Inflammatory macrophage (primary cell): Measurements from ENCODE around the gene EIF5.
A peak's percentile ranks its signal among the peaks of the same experiment; 100 is the strongest.
"Not testable (repeated sequence)": the region's sequence is repeated elsewhere in the genome, so short reads cannot be mapped to it uniquely, and the experiment has no call there.

Source experiments
- DNase-seq, 2 donors: peaks; one replicate each; pipeline ENCODE4 v3.0.0-alpha.2; 2020 to 2022

Gene EIF5

GRCh38 chr14:103337794-103338193 is 3.8 kb downstream of the EIF5 start:
- no peak for DNase-seq

- no peak for DNase-seq
Measured at GRCh38 chr14:103339561-103339960, 5.5 kb downstream of the EIF5 start.

DNA sequence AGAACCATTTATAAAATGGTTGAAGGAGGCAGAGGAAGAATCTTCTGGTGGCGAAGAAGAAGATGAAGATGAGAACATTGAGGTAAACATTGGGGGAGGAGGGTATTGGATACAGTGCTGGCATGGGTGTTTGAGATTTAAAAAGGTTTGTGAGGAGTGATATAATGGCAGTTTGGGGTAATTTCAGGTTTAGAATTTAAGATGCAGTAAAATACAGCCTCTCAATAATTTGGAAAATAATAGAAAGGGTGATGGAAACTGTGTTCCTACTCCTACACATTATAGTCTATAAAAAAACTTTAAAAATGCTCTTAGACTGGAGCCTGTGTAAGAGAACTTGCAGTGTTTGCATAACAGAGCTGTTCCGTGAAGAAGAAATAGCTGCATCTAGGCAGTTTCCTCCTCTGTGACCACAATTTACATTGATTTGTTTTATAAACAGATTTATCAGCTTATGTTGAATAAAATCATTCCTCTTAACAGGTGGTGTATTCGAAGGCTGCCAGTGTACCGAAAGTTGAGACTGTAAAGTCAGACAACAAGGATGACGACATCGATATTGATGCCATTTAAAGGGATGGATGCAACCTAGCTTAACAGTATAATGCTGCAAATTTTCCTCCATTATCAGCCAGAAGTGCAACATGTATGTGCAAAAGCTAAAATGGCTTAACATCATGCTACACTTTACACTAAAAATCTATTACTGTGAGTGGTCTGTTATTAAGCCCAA is 6.6 kb downstream of the EIF5 start:
- DNase-seq = no peak

DNA sequence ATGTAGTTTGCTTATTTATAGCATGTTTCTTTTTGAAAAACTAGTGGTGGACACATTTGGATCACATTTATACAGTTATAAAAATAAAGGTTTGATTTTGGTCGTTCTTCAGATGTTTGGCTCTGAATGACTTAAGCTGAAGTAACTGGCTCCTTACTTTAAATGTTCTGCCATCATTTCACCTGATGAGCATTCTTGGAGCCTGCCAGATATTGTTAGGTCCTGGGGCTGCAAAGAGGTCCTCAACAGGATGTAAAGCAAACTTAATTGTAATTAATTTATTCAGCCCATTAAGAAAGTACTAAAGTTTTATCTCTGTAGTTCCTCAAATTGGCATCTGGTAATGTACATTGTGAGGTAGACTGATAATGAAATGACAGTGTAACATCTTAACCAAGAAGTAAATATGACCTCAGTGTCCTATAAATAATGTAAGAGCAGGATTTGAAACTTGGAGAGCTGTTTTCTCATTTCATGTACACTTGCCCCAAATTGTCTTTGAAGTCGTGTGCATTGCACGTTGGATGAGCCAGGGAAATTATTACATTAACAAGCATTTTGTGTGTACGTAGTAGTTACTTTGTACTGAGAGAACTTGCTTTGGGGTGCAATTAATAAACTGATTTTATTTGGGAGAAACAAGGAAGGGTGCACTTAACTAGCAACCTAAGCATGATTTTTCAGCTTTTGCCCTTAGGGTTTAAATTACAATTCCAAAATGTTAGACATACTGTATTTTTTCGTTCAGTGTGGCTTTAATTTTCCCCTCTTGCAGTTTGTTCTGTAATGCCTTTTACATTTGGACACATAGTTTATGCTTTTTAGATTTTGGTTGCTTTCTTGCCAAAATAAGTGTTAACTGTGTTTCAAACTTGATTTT is 7.5 kb downstream of the EIF5 start:
- no peak for DNase-seq

DNA sequence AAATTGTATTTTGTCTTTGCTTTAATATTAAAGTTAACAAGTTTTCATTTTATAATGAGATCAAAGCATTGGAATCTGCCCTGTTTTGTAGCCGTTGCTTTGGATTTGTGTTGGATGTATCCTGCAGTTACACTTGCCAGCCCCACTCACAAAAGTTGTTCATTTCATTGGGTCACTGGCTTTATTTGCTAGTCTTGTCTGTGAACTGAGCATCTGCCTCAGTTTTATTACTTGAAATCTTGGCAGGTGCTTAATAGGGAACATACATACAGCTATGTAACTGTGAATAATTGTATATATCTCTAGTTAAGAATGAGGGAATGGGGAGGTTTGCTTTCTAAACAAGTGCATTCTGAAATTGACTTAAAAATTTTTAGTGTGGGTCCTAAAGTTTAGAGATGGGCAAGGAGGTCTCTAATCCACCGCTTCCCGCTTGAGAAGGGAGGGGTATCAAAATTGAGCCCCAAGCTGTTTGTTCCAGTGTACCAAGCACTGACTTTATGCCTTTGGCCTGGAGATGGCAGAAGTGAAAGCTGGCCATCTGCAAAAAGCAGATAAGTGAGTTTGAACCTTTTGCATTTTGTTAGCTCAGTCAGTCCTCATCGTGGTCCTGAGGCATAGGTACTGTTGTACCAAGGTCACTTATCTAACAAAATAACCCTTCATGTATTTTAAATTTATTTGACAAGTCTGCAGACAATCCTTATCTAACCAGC is 9.3 kb downstream of the EIF5 start:
- DNase-seq = no peak

GRCh38 chr14:103343905-103344797 is 10.1 kb downstream of the EIF5 start:
- DNase-seq = no peak

DNA sequence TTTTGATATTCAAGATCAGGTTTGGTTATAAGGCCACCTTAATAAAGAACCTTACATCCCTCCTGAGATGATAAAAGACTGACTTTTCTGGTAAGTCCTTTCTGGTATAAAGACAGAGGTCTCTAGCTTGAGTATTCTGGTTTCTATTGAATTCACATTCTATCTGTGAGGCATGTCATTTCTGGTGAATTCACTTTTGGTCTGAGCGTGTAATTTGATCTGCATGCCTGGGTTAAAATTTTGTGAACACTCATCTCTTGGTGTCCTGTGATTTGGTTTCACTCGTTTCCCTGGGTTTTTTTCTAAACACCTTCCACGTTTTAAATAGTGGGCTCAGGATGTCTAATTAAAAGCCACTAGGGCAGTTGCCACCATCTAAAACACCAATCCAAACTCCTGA is 12.2 kb downstream of the EIF5 start:
- DNase-seq = no peak

GRCh38 chr14:103347091-103347815 is 13.2 kb downstream of the EIF5 start:
- no peak for DNase-seq

DNA sequence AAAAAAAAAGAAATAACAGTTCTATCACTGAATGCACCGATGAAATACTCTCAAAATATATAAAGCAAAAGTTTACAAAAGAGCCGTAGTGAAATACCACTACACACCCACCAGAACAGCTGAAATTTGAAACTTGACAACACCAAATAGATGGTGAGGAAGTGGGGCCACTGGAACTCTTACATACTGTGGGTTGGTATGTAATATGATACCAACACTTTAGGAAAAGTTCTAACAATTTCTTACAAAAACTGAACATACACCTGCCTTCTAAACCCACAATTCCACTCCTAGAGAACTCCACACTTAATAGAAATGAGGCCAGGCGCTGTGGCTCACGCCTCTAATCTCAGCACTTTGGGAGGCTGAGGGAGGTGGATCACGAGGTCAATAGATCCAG is 14.1 kb downstream of the EIF5 start:
- no peak for DNase-seq

DNA sequence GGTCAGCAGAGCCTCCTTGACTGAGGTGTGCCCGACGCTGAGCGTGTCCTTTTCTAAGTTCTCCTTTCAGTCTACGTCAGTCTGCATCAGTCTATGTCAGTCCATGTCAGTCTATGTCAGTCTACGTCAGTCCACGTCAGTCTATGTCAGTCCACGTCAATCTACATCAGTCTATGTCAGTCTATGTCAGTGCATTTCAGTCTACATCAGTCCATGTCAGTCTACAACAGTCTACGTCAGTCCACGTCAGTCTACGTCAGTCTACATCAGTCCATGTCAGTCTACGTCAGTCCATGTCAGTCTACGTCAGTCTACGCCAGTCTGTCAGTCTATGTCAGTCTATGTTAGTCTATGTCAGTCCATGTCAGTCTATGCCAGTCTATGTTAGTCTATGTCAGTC is 15.9 kb downstream of the EIF5 start:
- no peak for DNase-seq

GRCh38 chr14:103353362-103353761 is 19.3 kb downstream of the EIF5 start:
- DNase-seq = no peak

GRCh38 chr14:103354141-103354540 is 20.1 kb downstream of the EIF5 start:
- no peak for DNase-seq

GRCh38 chr14:103356024-103356682 is 22.1 kb downstream of the EIF5 start:
- no peak for DNase-seq

GRCh38 chr14:103357552-103357951 is 23.5 kb downstream of the EIF5 start:
- DNase-seq = not testable (repeated sequence)

GRCh38 chr14:103360548-103360947 is 26.5 kb downstream of the EIF5 start:
- no peak for DNase-seq

DNA sequence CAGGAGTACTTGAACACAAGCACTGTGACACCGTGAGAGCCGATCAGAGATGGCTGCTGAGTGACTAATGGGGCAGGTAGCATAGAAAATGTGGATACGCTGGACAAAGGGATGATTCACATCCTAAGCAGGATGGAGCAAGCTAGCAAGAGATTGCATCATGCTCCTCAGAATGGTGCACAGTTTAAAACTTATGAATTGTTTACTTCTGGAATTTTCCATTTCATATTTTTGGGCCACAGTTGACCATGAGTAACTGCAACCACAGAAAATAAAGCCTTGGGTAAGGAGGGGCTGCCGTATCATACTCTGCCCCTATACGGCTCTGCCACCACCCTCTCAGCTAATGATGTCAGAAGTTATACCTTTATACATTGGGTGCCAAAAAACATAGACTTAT is 27.8 kb downstream of the EIF5 start:
- peak; percentile 66 to 74 for DNase-seq

DNA sequence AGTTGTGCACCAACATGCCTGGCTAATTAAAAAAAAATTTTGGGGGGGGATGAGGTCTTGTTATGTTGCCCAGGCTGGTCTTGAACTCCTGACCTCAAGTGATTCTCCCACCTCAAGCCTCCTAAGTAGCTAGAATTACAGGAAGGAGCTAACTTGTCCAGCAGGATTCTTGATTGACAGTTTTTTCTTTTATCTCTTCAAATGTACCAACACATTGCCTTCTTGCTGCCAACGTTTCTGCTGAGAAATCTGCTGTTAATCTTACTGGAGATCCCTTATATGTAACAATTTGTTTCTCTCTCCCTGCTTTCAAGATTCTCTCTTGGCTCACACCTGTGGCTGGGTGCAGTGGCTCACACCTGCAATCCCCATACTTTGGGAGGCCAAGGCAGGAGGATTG is 28.7 kb downstream of the EIF5 start:
- DNase-seq = no peak

GRCh38 chr14:103366741-103367140 is 32.7 kb downstream of the EIF5 start:
- DNase-seq = no peak

- DNase-seq = no peak
Measured at GRCh38 chr14:103367995-103368394, 34.0 kb downstream of the EIF5 start.

- DNase-seq = no peak
Measured at GRCh38 chr14:103370087-103370486, 36.0 kb downstream of the EIF5 start.

DNA sequence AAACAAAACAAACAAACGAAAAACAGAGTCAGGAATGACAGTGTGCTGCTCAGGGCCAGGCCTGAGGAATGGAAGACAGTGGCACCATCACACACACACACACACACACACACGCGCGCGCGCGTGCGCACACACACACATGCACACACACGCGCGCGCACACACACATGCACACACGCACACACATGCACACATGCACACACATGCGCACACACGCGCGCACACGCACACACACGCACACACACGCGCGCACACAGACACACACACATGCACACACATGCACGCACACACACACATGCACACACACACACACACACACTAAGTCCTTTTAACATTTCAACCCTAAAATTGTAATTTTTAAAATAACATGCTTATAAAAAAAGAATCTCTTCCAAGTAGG is 38.0 kb downstream of the EIF5 start:
- DNase-seq = no peak
